ENCODE measurements around the gene MTG2.

MTG2 gene

DNA sequence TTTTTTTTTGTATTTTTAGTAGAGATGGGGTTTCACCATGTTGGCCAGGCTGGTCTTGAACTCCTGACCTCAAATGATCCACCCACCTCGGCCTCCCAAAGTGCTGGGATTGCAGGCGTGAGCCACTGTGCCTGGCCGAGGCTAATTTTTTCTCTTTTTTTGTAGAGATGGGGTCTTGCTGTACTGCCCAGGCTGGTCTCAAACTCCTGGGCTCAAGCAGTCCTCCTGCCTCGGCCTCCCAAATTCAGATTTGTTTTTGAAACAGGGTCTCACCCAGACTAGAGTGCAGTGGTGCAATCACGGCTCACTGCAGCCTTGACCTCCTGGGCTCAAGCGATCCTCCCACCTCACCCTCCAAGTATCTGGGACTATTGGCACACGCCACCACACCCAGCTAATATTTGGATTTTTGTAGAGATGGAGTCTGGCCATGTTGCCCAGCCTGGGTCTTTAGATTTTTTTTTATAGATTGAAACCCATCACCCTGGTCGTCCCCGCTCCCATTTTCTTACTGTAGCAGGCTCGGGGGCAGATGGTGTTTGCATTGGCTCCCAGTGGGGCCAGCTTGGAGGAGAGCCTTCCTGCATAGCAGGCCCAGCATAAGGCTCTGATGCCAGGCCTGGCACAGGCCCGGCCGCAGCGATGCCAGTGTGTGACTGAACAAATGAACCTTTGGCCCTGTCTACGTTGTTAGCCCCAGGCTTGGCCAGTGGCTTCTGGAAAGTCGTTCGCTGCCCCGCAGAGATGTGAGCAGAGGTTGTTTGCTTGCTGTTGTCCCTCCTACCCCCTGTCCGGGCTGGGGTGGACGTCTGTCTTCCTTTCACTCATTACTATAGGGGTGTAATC, 4.3 kb upstream of the MTG2 start:
- Histone ChIP-seq H3K9ac (ENCODE audit: low read length) (no peak overlapping the region), H3K4me1 (ENCODE audit: control insufficient read depth, insufficient read depth, low read length) (peaks cover 1% of the 10 kb centered on the region), H3K9me3 (ENCODE audit: control insufficient read depth, low read length) (no peaks in the 10 kb centered on the region), H3K4me3 (ENCODE audit: low read length) (no peak overlapping the region), H3K36me3 (ENCODE audit: control insufficient read depth, insufficient read depth, low read length) (no peaks in the 10 kb centered on the region), H3K27me3 (ENCODE audit: control insufficient read depth, insufficient read depth, low read length) (no peaks in the 10 kb centered on the region)

DNA sequence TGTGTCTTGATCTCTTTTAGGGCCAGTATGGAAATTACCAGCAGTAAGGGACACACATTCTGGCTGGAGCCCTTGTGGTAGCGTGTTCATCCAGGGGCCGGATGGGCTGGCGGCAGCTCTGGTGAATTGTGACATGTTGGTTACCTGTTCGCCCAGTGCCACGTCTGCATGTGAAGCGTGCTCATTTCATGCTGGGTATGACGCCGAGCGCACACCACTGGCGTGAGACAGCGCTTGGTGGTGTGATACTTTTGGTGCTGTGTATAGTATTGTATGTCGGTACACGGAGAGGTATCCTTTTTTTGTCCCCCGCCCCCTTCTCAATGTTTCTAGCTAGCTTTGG, 3.7 kb upstream of the MTG2 start:
- H3K4me3 ChIP-seq (ENCODE audit: low read length) = no peak overlapping the region
- H3K4me1 ChIP-seq (ENCODE audit: control insufficient read depth, insufficient read depth, low read length) = peaks cover 4% of the 10 kb centered on the region
- no peaks in the 10 kb centered on the region for H3K27me3 ChIP-seq (ENCODE audit: control insufficient read depth, insufficient read depth, low read length)
- H3K9me3 ChIP-seq (ENCODE audit: control insufficient read depth, low read length) = no peaks in the 10 kb centered on the region
- no peak overlapping the region for H3K9ac ChIP-seq (ENCODE audit: low read length)
- no peaks in the 10 kb centered on the region for H3K36me3 ChIP-seq (ENCODE audit: control insufficient read depth, insufficient read depth, low read length)

DNA sequence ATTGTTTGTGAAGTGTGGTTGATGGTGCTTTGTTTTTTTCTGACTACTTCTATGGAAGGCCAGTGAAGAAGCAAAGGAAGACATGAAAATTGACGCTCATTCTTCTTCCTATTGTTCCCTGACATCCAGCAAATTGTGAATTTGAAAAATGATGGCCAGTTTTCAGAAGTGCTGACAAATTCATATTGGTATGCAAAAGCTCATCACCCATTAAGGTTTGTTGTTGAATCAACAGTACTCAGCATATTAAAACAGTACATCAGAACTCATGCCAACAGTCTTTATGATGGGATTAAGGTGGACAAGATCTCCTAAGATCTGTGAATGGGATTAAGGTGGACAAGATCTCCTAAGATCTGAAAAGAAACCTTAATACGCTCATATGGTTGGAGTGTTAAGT, 1.0 kb upstream of the MTG2 start:
- no peaks in the 10 kb centered on the region for H3K27me3 ChIP-seq (ENCODE audit: control insufficient read depth, insufficient read depth, low read length)
- no peak overlapping the region for H3K9ac ChIP-seq (ENCODE audit: low read length)
- H3K36me3 ChIP-seq (ENCODE audit: control insufficient read depth, insufficient read depth, low read length) = no peaks in the 10 kb centered on the region
- peak overlapping the region; percentile 93 for H3K4me3 ChIP-seq (ENCODE audit: low read length)
- H3K9me3 ChIP-seq (ENCODE audit: control insufficient read depth, low read length) = no peaks in the 10 kb centered on the region
- H3K4me1 ChIP-seq (ENCODE audit: control insufficient read depth, insufficient read depth, low read length) = peaks cover 4% of the 10 kb centered on the region

DNA sequence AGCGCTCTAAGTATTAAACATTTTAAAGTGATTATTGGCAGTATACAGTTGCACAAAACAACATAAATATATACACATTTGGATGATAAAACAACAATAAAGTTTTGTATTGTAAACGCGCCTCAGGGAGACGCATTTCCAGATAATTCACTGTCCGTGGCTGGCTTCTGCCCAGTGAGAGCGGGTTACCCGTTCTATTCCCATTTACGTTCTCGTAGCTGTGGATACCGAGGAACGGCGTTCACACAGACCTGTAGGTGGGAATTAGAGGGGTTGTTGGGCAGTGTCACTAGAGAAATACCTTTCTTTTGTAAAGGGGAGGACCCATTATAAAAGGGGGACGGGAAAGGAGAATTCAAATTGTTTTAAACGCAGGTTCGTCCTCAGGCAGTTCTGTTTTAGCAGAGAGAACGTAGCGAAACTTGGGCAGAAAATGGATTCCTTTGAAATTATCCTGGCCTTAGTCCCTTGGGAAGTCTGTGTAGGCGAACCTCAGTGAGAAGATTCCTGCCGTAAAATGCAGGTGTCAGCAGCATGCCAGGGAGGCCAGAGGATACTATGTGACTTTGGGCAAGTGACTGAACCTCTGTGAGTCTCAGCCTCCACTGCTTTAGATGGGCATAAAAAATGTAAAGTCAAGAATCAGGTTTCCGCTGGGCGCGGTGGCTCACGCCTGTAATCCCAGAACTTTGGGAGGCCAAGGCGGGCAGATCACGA, 756 bp downstream of the MTG2 start:
- no peaks in the 10 kb centered on the region for H3K36me3 ChIP-seq (ENCODE audit: control insufficient read depth, insufficient read depth, low read length)
- H3K27me3 ChIP-seq (ENCODE audit: control insufficient read depth, insufficient read depth, low read length) = no peaks in the 10 kb centered on the region
- peak overlapping the region; percentile 84 for H3K9ac ChIP-seq (ENCODE audit: low read length)
- H3K4me1 ChIP-seq (ENCODE audit: control insufficient read depth, insufficient read depth, low read length) = peaks cover 4% of the 10 kb centered on the region
- no peaks in the 10 kb centered on the region for H3K9me3 ChIP-seq (ENCODE audit: control insufficient read depth, low read length)
- peak overlapping the region; percentile 93 for H3K4me3 ChIP-seq (ENCODE audit: low read length)

DNA sequence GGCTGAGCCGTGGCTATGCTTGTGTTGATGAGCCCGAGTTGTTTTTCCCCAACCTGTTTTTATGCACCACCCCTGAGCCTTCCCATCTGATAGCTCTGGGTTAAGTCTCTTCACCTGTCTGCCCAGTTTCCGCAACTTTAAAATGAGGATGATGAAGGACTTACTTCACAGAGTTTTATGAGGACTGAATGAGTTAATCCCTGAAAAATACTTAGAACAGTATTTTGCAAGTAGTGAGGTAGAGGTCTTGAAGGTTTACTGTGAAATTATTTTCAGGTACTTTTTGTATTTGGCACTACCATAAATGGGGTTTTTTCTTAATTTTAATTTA, 3.2 kb downstream of the MTG2 start:
- Histone ChIP-seq H3K4me3 (ENCODE audit: low read length) (no peak overlapping the region), H3K9ac (ENCODE audit: low read length) (no peak overlapping the region), H3K9me3 (ENCODE audit: control insufficient read depth, low read length) (no peaks in the 10 kb centered on the region), H3K27me3 (ENCODE audit: control insufficient read depth, insufficient read depth, low read length) (no peaks in the 10 kb centered on the region), H3K36me3 (ENCODE audit: control insufficient read depth, insufficient read depth, low read length) (no peaks in the 10 kb centered on the region), H3K4me1 (ENCODE audit: control insufficient read depth, insufficient read depth, low read length) (peaks cover 4% of the 10 kb centered on the region)

DNA sequence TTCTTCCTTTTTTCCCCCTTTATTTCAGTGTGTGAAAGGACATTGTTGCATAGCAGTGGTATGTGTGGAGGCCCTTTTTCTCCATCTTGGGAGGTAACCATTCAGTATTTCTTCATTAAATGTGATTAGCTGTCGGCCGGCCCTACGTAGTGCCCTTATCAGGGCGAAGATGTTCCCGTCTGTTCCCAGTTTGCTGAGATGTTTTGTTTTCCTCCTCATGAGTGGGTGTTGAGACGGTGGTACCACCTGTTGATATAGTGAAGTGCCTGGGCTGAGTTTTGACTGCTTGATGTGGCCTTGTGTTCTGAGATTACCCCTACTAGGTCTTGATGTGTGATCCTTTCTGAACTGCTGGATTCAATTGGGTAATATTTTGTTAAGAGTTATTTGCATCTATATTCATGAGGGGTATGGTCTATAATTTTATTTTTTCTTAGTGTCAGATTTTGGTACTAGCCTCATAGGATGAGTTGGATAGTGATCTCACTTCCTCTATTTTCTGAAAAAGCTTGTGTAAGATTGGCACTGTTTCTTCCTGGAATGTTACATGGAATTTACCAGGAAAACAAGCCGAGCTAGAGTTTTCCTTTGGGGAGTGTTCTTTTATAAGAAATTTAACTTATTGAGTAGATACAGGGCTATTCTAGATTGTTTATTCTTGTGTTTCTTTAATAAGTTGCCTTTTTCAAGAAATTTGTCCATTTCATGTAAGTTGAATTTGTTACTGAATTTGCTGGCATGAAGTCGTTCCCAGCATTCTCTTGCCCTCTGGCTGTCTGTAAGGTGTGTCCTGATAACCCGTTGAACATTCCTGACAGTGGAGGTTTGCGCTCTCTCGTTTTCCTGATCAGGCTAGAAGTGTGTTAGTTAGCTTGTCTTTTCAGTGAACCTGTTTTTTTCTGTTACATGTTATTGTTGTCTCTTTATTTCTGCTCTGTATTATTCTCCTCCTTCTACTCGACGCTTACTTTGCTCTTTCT, 4.3 kb downstream of the MTG2 start:
- peaks cover 4% of the 10 kb centered on the region for H3K4me1 ChIP-seq (ENCODE audit: control insufficient read depth, insufficient read depth, low read length)
- H3K9me3 ChIP-seq (ENCODE audit: control insufficient read depth, low read length) = no peaks in the 10 kb centered on the region
- no peaks in the 10 kb centered on the region for H3K27me3 ChIP-seq (ENCODE audit: control insufficient read depth, insufficient read depth, low read length)
- no peak overlapping the region for H3K4me3 ChIP-seq (ENCODE audit: low read length)
- no peaks in the 10 kb centered on the region for H3K36me3 ChIP-seq (ENCODE audit: control insufficient read depth, insufficient read depth, low read length)
- no peak overlapping the region for H3K9ac ChIP-seq (ENCODE audit: low read length)

DNA sequence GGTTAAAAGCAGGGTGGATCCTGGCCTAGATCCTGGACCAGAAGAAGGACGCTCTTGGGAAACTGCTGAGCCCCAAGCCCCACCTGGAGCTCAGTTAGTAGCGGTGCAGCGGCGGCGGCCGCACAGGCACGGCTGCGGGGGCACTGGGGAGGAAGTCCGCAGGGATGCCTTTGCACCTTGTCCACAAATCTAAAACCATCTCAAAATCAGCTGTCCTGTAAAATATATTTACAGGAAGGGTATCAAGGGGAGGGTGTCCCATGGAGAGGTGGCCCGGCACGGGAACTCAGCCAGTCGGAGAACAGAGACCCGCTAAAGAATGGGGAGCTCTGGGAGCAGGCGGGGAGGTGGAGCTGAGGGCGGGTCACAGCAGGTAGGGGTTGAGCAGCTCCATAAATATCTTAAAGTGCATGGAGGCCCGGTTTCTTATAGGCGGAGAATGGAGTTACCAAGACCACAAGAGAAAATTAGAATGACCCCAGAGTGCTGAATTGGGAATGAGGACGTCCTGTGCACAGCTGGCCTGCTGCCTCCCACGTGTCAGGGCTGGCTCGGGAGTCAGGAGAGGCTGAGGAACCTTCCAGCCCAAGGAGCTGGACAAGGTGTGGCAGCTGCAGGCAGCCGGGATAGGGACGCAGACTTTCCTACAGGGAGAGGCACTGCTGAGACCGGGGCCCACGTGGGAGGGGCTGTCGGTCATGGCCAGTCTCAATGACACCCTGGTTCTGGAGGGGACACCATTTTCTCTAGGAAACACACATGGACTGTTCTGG, 8.0 kb downstream of the MTG2 start:
- H3K9me3 ChIP-seq (ENCODE audit: control insufficient read depth, low read length) = no peaks in the 10 kb centered on the region
- H3K4me3 ChIP-seq (ENCODE audit: low read length) = no peak overlapping the region
- no peaks in the 10 kb centered on the region for H3K36me3 ChIP-seq (ENCODE audit: control insufficient read depth, insufficient read depth, low read length)
- no peaks in the 10 kb centered on the region for H3K4me1 ChIP-seq (ENCODE audit: control insufficient read depth, insufficient read depth, low read length)
- H3K9ac ChIP-seq (ENCODE audit: low read length) = no peak overlapping the region
- no peaks in the 10 kb centered on the region for H3K27me3 ChIP-seq (ENCODE audit: control insufficient read depth, insufficient read depth, low read length)

DNA sequence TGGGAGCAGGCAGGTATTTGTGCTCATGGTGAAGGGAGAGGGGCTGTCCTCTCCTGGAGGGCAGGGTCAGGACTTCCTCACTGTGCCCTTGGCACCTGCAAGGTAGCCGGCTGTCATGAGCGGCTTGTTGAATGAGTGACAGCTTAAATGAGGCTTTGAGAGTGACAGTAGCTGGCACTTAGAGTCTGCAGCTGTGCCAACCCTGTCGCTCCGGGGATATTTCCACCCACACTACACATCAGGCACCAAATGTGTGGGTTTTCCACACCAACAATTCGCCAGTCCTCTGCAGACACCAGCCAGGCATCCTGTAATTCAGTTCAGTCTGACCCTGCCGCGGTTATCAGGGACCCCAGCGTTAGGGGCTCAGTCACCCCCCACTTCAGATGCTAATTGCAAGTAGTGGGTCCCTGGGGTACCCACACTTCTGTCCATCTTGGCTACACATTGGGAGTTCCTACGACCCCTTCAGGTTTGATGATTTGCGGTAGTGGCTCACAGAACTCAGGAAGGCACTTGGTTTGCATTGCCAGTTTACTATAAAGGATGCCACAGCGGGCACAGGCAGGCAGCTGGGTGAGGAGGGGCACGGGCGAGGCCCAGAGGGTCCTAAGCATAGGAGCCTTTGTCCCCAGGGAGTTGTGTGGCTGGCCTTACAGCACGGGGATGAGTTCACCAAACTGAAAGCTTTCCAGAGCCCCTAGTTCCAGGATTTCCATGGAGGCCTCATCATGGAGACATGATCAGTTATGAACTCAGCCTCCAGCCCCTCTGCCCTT, 9.1 kb downstream of the MTG2 start:
- Histone ChIP-seq H3K4me3 (ENCODE audit: low read length) (no peak overlapping the region), H3K27me3 (ENCODE audit: control insufficient read depth, insufficient read depth, low read length) (no peaks in the 10 kb centered on the region), H3K9me3 (ENCODE audit: control insufficient read depth, low read length) (no peaks in the 10 kb centered on the region), H3K4me1 (ENCODE audit: control insufficient read depth, insufficient read depth, low read length) (no peaks in the 10 kb centered on the region), H3K9ac (ENCODE audit: low read length) (no peak overlapping the region), H3K36me3 (ENCODE audit: control insufficient read depth, insufficient read depth, low read length) (no peaks in the 10 kb centered on the region)

DNA sequence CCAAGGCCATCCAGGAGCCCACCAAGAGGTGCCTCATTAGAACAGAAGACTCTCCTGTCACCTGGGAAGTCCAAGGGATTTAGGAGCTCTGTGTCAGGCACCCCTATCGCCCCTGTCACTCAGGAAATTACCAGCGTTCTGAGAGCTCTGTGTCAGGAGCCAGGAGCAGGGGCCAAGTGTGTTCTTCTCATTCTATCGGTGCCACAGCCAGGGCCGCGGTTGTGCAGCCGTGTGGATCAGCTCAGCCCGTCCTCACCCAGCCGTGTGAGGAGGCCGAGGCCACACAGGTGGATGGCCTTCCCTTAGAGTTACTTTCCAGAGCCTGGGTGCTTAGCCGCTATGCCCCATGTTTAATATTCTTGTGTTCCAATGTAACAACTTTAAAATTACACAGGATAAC, 9.8 kb downstream of the MTG2 start:
- Histone ChIP-seq H3K4me3 (ENCODE audit: low read length) (no peak overlapping the region), H3K9me3 (ENCODE audit: control insufficient read depth, low read length) (no peaks in the 10 kb centered on the region), H3K4me1 (ENCODE audit: control insufficient read depth, insufficient read depth, low read length) (no peaks in the 10 kb centered on the region), H3K9ac (ENCODE audit: low read length) (no peak overlapping the region), H3K27me3 (ENCODE audit: control insufficient read depth, insufficient read depth, low read length) (no peaks in the 10 kb centered on the region), H3K36me3 (ENCODE audit: control insufficient read depth, insufficient read depth, low read length) (no peaks in the 10 kb centered on the region)

DNA sequence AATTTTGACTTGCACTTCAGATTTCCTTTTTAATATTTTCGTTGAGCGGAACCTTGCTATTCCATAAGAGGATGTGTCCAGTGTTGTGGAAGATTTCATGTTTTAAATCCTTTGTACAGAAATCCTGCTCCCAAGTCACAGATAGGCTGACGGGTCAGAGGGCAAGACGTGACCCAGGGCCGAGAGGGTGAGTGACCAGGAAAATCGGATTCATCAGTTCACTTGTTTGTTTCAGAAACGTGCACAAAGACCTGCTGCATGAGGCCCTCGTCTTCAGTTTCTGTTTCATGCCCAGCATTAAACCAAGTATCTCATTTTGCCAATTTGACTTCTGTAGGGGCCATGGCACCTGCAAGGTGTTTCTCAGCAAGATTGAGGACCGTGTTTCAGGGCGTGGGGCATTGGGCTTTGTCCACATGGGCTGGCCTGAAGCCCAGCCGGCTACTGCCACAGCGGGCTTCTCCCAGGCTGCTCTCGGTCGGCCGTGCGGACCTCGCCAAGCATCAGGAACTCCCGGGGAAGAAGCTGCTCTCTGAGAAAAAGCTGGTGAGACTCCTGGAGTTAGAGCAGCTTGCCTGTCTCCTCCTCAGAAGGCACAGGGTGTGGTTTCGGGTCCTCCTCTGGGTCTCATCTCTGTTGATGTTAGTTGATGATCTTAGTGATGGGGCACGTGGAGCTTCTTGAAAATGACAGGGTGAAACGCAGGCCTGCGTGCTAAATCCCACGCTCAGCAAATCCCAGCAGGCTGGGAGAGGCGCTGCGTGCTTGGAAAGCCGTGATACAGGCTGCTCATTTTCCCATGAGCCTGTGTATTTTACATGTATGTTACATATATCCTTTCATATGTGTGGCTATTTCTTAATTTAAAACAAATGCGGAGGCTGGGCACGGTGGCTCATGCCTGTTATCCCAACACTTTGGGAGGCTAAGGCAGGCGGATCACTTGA, 10.5 kb downstream of the MTG2 start:
- no peaks in the 10 kb centered on the region for H3K27me3 ChIP-seq (ENCODE audit: control insufficient read depth, insufficient read depth, low read length)
- H3K36me3 ChIP-seq (ENCODE audit: control insufficient read depth, insufficient read depth, low read length) = peaks cover 7% of the 10 kb centered on the region
- H3K4me1 ChIP-seq (ENCODE audit: control insufficient read depth, insufficient read depth, low read length) = no peaks in the 10 kb centered on the region
- no peaks in the 10 kb centered on the region for H3K9me3 ChIP-seq (ENCODE audit: control insufficient read depth, low read length)
- no peak overlapping the region for H3K4me3 ChIP-seq (ENCODE audit: low read length)
- no peak overlapping the region for H3K9ac ChIP-seq (ENCODE audit: low read length)

All from mucosa of stomach (tissue), 1 donor.